SHP77 (cell line): ENCODE results near the gene PHIP.
A peak's percentile ranks its signal among the peaks of the same experiment; 100 is the strongest.
"Not testable (repeated sequence)": the region's sequence is repeated elsewhere in the genome, so short reads cannot be mapped to it uniquely, and the experiment has no call there.

Experiments used
- DNase-seq, 2 experiments: peaks; one replicate each; lab custom pipeline; 2025; lab: John Stamatoyannopoulos, UW

Gene PHIP

DNA sequence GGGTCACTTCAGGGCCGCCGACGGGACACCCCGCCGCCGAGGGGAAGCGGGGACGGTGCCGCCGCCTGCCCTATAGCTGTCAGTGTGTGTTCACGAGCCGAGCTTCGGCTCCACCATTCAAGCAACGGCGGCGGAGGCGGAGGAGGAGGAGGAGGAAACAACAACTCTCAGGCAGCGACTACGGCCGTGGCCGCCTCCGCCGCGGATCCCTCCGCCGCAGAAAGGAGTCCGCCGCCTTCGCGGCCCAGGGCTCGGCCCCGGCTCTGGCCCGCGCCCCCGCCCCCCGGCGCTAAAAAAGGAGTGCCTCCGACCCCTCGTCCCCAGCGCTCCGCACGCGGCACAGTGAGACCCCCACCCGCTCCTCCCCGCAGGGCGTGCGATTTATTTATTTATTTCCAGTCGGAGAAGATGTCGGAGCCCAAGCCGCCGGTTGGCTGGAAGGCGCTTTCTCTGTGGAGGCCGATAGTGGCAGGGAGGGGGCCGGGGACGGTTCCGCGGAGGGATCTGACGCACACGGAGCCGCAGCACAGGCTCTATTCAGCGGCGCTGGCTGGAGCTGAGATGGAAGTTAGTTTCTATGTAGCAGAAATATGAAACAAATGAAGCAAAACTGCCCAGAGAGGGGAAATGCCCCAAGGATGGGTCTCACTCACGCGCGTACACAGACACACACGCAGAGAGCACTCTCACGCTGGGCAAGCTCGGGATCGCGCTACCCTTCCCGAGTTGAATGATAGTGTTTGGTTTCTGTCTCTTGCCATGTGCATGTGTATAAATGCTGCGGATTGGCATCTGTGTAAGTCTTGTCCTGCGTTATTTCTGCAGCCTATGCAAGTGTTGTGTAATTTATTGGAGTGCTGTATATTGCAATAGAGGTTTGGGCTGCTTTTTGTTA, at the start of gene PHIP:
PHIP (minus strand) TSS at position 180 of the 895 bp plus-strand sequence. CDS start 186 bp downstream, outside the sequence.
- DNase-seq: peak; percentile 88

DNA sequence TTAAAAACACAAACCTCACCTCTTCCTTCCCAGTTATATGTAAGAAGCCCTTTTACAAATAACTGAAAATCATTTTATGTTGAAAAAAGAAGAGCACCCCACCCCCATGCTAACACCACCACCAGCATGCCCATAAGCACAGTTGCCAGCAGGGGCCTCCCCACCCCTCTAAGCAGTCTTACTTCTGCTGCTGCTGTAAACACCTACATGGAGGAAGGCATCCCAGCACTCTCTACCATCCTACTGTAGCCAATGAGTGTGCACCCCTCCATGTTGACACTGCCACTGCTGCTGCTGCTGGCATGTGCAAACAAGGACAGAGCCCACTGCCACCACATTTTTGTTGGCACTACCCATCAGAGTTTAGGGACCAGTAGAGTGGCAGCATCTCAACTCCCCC, 49.6 kb upstream of the PHIP start:
- peak in 1 of 2 experiments; percentile 3 for DNase-seq

GRCh38 chr6:79119217-79119616, 41.2 kb upstream of the PHIP start:
- no peak for DNase-seq

DNA sequence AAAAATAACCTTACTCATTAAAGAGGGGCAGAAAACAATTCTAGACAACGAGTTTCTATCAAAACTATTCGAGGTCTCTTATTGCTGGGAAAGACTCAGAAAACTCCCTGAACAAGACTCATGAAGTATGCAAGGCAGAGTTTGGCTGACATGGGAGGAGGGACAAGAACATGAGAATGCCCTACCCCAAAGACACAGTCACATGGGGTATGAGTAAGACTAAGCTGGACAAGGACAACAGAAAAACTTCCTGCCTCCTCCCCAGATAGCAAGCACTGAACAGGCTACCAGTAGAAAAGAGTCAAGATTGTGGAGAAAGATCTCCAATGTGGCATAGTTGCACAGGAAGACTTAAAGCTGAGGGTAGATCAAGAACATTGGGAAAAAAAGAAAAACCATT, 39.7 kb upstream of the PHIP start:
- no peak for DNase-seq

DNA sequence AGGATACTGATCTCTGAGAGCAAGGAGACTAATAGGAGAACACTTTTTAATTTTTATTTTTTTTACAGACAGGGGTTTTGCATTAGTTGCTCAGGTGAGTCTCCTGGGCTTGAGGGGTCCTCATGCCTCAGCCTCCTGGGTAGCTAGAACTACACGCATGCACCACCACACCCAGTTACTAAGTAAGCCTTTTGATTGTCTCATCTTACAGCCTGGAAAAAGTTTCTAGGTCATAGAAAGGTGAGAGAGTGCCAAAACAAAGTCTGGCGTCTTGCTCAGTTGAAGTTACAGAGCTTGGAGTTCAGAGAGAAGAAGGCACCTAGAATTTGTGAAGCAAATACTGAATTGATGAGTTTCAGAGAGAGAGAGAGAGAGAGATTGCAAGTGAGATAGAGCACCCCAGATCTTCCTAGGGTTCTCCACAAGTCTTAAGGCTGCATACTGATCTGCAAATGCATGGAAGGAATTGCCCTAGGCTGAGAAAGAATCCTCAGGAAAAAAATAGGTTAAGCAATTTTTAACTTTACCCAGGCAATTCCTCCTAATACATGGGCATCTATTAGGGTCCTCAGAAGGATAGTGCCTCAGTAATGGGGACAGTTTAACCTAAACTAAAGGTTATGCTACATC, 37.6 kb upstream of the PHIP start:
- no peak for DNase-seq

DNA sequence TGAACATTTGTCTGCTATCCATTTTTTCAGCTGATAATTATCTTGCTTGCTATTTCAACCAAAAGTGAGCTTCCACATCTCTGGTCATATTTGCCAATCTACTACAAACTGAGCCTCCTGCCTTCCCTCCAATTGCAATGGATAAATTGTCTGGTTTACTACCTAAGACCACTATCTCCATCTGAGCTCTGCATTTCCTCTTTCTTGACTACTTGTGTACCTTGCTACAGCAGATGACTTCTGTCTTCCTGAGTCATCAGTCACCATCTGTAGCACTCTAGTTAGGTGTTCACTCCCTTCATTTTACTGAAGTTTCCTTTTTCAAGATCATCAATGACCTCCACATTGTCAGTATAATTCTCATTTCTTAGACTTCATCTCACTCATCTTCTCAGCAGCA, 33.5 kb upstream of the PHIP start:
- DNase-seq: no peak

- DNase-seq: no peak
Measured at GRCh38 chr6:79101164-79101563, 23.1 kb upstream of the PHIP start.

DNA sequence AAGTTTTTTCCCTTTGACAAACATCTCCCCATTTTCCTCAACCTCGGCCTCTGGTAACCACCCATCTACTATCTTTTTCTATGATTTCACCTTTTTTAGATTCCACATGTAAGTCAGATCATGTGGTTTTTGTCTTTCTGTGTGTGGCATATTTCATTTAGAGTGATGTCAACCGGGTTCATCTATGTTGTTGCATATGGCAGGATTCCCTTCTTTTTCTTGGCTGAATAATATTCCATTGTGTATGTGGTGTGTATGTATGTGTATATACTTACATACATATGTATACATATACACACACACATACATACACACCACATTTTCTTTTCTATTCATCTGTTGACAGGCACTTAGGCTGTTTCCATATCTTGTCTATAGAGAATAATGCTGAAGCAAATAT, 22.2 kb upstream of the PHIP start:
- no peak for DNase-seq

DNA sequence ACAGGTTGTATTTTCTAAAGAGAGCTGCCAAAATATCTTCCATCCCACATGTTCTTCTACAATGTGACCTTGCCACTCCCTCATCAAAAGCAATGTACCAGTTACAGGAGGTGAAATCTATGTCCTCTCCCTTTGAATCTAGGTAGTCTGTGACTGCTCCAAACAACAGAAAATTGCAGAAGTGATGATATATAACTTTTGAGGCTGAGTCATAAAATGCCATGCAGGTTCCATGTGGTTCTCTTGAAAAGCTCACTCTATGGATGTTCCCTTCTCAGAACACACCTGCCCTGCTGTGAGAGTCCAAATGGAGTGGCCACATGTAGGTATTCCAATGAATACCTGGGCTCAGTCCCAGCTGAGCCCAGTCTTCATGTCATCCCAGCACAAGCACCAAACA, 16.9 kb upstream of the PHIP start:
- DNase-seq: no peak

GRCh38 chr6:79091801-79092200, 13.7 kb upstream of the PHIP start:
- not testable (repeated sequence) for DNase-seq

DNA sequence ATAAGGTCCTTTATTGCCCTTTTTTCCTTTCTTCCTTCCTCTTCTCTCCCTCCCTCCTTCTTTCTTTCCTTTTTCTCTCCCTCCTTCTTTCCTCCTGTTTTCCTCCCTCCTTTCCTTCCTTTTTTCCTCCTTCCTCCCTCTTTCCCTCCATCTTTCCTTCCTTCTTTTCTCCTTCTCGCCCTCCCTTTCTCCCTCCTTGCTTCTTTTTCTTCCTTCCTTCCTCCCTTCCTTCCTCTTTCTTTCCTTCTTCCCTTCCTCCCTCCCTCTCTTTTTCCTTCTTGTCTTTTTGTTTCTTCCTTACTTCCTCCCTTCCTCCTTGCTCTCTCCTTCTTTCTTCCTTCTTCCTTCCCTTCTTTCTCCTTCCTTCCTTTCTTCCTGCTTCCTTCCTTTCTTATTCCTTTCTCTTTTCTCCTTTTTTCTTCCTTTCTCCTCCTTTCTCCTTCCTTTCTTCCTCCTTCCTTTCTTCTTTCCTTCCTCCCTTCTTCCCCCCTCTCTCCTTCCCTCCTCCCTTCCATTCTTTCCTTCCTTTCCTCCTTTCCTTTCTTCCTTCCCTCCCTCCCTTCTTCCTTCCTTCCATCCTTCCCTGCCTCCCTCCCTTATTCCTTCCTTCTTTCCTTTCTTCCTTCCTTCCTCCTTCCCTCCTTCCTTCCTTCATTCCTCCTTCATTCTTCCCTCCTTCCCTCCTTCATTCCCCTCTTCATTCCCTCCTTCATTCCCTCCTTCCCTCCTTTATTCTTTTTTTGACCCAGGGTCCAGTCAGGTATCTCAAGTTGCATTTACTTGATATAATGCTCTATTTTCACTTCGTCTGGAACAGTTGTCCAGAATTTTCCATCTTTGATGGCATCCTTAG, 11.7 kb upstream of the PHIP start:
- DNase-seq: no peak

DNA sequence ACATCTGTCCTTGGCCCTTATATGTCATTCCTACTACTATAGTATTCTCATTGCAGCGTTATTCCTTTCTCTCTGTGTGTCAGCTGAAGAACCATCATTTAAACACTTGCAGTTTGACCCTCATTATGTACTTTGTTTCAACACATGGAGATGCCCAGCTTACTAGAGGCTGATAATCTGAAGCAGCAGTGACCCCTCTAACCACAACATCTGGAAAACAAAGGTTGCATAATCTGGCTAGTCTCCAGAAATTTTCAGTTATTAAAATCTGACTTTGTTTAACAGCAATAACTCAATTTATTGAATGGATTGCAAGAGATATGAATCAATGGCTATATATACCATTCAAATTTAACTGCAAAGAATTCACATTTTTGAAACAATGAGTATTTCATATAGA, 6.6 kb upstream of the PHIP start:
- no peak for DNase-seq

- DNase-seq: no peak
Measured at GRCh38 chr6:79082304-79082703, 4.2 kb upstream of the PHIP start.

DNA sequence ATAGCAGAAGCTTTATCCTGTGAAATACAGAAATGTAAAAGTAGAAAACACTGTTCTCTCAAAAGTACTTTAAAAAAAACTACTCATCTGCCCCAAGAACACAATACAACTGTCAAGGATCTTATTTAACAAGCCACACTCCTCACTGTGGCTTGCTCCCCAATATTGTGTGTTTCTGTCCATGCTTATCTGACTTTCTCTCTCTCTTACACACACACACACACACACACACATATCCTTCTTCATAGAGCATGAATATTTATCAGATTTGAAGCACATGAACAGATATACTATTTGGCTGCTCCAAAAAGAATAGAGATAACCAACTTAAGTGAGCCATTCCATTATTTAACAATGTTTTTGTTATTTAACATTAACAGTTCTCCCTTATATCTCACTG, 3.6 kb upstream of the PHIP start:
- no peak for DNase-seq

DNA sequence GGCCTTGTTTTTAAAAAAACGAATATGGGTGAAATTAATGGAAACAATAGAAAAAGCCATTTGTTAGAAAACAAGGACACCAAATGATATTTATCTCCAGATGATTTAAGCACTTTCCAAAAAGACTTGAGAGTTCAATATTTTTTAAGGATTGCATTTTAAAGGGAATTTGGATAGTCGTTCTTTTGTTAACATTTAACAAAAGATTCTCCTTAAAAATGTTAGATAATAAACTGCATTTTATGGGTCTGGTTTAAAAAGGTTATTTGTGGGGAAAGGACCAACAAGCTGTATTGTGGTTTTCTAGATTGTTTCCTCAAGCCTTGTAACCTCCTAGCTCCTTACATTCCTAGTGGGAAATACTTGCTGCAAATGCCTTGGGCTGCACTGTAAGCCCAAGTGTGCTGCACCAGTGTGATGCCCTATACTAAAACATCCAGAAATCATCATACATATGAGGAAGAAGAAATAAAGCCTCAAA, 1.5 kb upstream of the PHIP start:
- DNase-seq: no peak

- DNase-seq: peak in 1 of 2 experiments; percentile 49
Measured at GRCh38 chr6:79077715-79078074, 359 bp downstream of the PHIP start.

DNA sequence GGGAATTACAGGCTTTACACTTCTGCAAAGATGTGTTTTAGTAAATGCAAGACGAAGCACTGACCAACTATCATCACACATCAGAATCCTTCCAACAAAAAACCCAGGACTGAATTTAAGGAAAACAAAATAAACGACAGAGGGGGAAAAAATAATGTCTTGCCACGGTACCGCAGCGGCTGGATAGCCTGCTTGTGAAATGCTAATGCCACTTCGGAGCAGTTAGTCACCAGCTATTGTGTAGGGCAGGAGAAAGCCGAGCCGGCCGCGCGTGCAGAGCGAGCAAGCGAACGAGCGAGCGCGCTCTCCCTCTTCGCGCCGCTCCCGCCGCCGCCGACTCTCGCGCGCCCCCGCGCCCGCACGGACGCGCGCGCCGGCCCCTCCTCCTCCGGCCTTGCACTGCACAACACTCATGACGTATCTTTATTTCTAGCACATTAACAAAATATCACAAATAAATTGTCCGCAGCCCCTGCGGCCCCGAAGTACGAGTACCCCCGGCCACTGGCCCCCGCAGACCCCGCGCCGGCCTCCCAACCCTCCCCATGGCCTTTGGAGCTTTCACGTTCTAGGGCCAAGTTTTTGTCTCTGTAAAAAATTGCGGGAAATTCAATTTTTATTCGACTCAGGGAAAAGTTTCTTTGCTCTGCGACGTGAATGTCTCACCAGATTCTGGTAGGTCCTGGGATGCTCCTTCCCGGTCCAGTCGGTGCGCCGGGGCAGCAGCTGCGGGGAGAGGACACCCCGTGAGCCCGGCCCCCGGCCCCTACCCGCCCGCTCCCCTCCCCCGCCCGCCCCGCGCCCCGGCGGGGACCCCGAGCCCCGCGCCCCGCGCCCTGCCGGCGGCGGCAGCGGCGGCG, 1.0 kb downstream of the PHIP start:
- DNase-seq: peak; percentile 74 to 86

DNA sequence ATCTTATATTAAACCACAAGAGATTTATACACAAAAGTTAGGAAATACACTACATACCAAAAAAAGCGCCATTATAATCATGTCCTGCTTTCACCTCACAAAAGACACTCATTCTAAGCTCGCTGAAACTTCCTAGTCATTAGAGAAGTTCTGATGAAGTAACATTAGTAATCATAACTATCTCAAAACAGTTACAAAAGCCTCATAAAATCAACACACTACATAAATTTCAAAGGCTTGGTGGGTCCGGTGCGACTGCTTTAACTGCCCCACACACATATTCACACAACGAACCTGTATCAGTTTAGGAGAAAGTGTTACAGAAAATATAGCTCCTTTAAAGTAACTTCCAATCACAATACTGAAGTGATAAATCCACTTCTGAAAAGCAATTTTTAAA, 1.9 kb downstream of the PHIP start:
- DNase-seq: no peak

DNA sequence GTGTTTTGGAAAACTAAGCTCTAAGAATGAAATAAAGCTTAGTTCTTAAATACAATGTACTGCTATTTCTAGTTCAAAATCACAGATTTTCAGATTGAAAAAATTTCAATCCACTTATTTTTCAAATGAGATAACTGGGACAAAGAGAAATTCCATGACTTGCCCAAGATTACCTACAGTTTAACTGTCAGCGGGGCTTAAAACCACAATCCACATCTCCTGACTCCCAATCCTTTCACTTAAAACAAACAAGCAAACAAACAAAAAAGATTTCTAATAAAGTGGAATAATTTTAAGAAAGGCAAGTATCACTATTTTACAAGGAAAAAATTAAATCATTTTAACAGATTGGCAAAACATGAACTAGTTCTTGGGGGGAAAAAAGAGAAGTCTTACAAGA, 4.2 kb downstream of the PHIP start:
- no peak for DNase-seq

DNA sequence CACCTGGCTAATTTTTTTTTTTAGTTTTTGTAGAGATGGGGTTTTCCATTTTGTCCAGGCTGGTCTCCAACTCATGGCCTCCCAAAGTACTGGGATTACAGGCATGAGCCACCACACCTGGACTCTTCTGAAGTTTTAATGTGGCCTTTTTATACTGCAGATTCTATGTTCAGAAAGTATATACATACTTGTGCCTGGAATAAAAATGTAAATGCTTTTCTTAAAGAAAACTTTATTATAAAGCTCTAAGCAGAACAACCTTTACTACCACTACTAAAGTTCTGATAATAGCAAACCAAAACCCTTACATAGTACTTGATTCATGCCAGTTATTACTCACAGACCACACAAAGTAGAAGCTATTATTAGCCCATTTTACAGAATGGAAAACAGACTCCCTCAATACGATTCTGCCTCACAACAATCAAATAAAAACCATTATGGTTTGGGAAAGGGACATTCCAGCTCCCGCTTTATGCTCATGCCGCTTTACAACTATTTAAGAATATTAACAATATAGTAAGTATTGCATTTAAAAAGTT, 5.3 kb downstream of the PHIP start:
- DNase-seq: no peak

GRCh38 chr6:79071547-79071946, 6.5 kb downstream of the PHIP start:
- no peak for DNase-seq
